ENCODE results near the gene ZBTB21. TPM values are rescaled to one million over a fixed set of nuclear protein-coding genes. Genes with fewer than 3 reads are reported as not detected.

Gene ZBTB21
- total and polyA plus RNA-seq, 2 of the 4 experiments (the other 2 are of a cell fraction), result 6.8 to 12.0 TPM

DNA sequence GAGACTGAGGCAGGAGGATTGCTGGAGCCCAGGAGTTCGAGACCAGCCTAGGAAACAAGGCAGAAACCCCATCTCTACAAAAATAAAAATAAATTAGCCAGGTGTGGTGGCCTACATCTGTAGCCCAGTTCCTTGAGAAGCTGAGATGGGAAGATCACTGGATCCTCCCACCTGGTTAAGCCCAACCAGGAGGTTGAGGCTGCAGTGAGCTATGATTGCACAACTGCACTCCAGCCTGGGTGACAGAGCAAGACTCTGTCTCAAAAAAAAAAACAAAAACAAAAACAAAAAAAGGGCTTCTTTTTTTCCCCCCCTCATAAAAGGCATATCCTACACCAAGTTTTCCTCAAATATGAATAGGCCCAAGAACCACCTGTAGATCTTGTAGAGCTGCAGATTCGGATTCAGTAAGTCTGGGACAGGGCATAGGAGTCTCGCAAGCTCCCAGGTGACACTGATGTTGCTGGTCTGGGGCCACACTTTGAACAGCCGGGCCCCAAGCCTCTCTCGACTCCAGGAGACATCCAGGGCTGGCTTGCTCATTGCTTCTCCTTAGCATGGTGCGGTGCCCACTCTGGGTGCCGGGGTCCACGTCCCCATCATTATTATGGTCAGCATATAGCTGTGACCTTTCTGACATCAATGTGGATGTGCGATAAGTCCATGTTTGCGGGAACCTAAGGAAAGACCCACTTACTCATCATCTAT, 38.9 kb upstream of the ZBTB21 start:
- H3K14ac ChIP-seq (replicated peaks; ENCODE audit: low read depth, low read length), result peak overlapping the region; percentile 31
- peak overlapping the region; percentile 80 for H3K27ac ChIP-seq (ENCODE audit: insufficient read depth, low read length)
- H3K4ac ChIP-seq (ENCODE audit: low read depth, low read length), result peak overlapping the region; percentile 94
- ATAC-seq (ENCODE audit: low read depth) (no peak), DNase-seq (no peak)
- in situ Hi-C loops (cut with MboI; ENCODE audit: low sequenced_read_pairs), result no loop called here
- peak overlapping the region; percentile 87 for H2BK120ac ChIP-seq (ENCODE audit: low read depth, low read length)
- H4K91ac ChIP-seq (ENCODE audit: insufficient read depth, low read depth, low read length), result peak overlapping the region; percentile 86
- H4K20me1 ChIP-seq (ENCODE audit: insufficient read depth, low read length), result peaks cover 3% of the 10 kb centered on the region; the same call in 1 of the 2 replicates
- CTCF ChIA-PET, result interaction anchor here (2.0 kb wide), 1 partner anchor 59 kb away, joined by 6 read pairs; no protein-coding TSS in a partner anchor
- H3K27me3 ChIP-seq (ENCODE audit: control insufficient read depth, insufficient read depth, low read length), result no peaks in the 10 kb centered on the region; the same call in 1 of the 2 replicates
- BruUV-seq (replicated peaks), result no TSS peak
- H2BK15ac ChIP-seq (ENCODE audit: low read depth, low read length), result peak overlapping the region; percentile 52; the same call in 2 of the 3 replicates
- no peaks in the 10 kb centered on the region for H3K36me3 ChIP-seq (ENCODE audit: control insufficient read depth, insufficient read depth, low read length)
- H3K18ac ChIP-seq (ENCODE audit: low read depth, low read length), result peak overlapping the region; percentile 54
- 84% methylated on average over 5 of the region's 10 CpGs; no CpG with 5 or more reads in 1 of the 2 experiments for WGBS, 2 experiments (ENCODE audit: extremely low coverage in 2 of 2, insufficient read length in 1 of 2)
- H2AK5ac ChIP-seq (ENCODE audit: low read depth, low read length), result peak overlapping the region; percentile 94
- H2BK5ac ChIP-seq (ENCODE audit: low read depth, low read length, poor library complexity, severe bottlenecking), result peak overlapping the region; percentile 87
- H3K79me1 ChIP-seq (ENCODE audit: low read depth in 1 of 2, low read length in 2 of 2), result no peaks in the 10 kb centered on the region; a peak in 2 of 4 replicates
- H2BK20ac ChIP-seq (ENCODE audit: low read depth, low read length), result peak overlapping the region; percentile 82
- intact Hi-C loops (cut with micrococcal nuclease), result loop anchor here (1.0 to 5.0 kb wide), 2 partner anchors 8 to 37 kb away; partner anchors contain the start of gene ZBTB21
- H3K4me2 ChIP-seq (ENCODE audit: low read depth, low read length), result no peak overlapping the region
- no peak for TF ChIP-seq POLR2A (IDR thresholded peaks at IDR 0.05; ENCODE audit: low read depth, low read length)
- TF ChIP-seq, protein P1, sequence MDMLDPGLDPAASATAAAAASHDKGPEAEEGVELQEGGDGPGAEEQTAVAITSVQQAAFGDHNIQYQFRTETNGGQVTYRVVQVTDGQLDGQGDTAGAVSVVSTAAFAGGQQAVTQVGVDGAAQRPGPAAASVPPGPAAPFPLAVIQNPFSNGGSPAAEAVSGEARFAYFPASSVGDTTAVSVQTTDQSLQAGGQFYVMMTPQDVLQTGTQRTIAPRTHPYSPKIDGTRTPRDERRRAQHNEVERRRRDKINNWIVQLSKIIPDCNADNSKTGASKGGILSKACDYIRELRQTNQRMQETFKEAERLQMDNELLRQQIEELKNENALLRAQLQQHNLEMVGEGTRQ (IDR thresholded peaks at IDR 0.05; ENCODE audit: low read depth, low read length), result no peak
- no peak for TF ChIP-seq SMC3 (IDR thresholded peaks at IDR 0.05; ENCODE audit: low read depth, low read length)
- peak; percentile 55 for TF ChIP-seq CEBPB (IDR thresholded peaks at IDR 0.05; ENCODE audit: low read depth, low read length)
- POLR2A ChIA-PET (ENCODE audit: unreplicated experiment), result no interaction called here
- H3K9ac ChIP-seq (ENCODE audit: low read depth, low read length), result no peak overlapping the region
- peak overlapping the region; percentile 3 to 69; a peak in 2 of 4 replicates for H4K8ac ChIP-seq (ENCODE audit: low read depth in 2 of 2, low read length in 2 of 2)
- H3K23ac ChIP-seq (ENCODE audit: low read depth, low read length), result peak overlapping the region; percentile 52; the same call in 1 of the 2 replicates
- H3K9me3 ChIP-seq (ENCODE audit: control insufficient read depth, insufficient read depth, low read length), result no peaks in the 10 kb centered on the region
- dilution Hi-C loops (cut with HindIII; ENCODE audit: low sequenced_read_pairs, unreplicated experiment), result no loop called here
- peaks cover 18% of the 10 kb centered on the region for H3K4me1 ChIP-seq (ENCODE audit: control insufficient read depth, insufficient read depth, low read length)
- H4K5ac ChIP-seq (ENCODE audit: low read depth, low read length), result peak overlapping the region; percentile 86
- H2AK9ac ChIP-seq (replicated peaks; ENCODE audit: low read depth, low read length, poor library complexity), result no peak overlapping the region
- peaks cover 11% of the 10 kb centered on the region for H3K9me1 ChIP-seq (ENCODE audit: insufficient read depth, low read length)
- no peak overlapping the region for H3K4me3 ChIP-seq (ENCODE audit: insufficient read depth, low read depth, low read length)
- H3K56ac ChIP-seq (ENCODE audit: extremely low read depth, insufficient read depth, low read length), result no peak overlapping the region
- no peak overlapping the region for H2AFZ ChIP-seq (replicated peaks; ENCODE audit: low read length, poor library complexity)
